Activated T-cell treated with anti-CD3 and anti-CD28 coated beads, Interleukin-2, amount 50 U/mL, for 72 hours (primary cell): ENCODE data around the gene LARGE1. TPM values are rescaled to one million over a fixed set of nuclear protein-coding genes. Genes with fewer than 3 reads are reported as not detected.
A peak's percentile ranks its signal among the peaks of the same experiment; 100 is the strongest.

ENCODE experiments used
- ATAC-seq, 2 donors: fragments of 150-1000 bp; cut with Tn5 transposase; replicated peaks in 1 of 2; 2 replicates each; pipeline ENCODE4 v1.10.0; 2021; ENCODE audit warnings: moderate library complexity in 2 of 2, mild to moderate bottlenecking in 1 of 2
- DNase-seq, 2 donors: peaks; one replicate each; pipeline ENCODE4 v3.0.0; 2021 to 2022; ENCODE audit warnings: mixed read lengths in 1 of 2
- H3K27ac Mint-ChIP-seq: one replicate; pipeline ENCODE4 v1.8.0; 2022; ENCODE audit warnings: mild to moderate bottlenecking, moderate library complexity, mixed read lengths
- H3K27me3 Mint-ChIP-seq: one replicate; pipeline ENCODE4 v1.8.0; 2022; ENCODE audit warnings: low read depth, mixed read lengths
- H3K36me3 Mint-ChIP-seq, 2 donors: one replicate each; pipeline ENCODE4 v1.8.0; 2022; ENCODE audit warnings: mixed read lengths in 2 of 2, mild to moderate bottlenecking in 1 of 2; ENCODE audit not compliant: insufficient read depth in 2 of 2
- H3K4me1 Mint-ChIP-seq: one replicate; pipeline ENCODE4 v1.8.0; 2022; ENCODE audit warnings: low read depth, mixed read lengths
- H3K4me3 Mint-ChIP-seq, 2 donors: one replicate each; pipeline ENCODE4 v1.8.0; 2022; ENCODE audit warnings: mild to moderate bottlenecking in 2 of 2, mixed read lengths in 2 of 2, moderate library complexity in 2 of 2
- H3K9me3 Mint-ChIP-seq, 2 donors: one replicate each; pipeline ENCODE4 v1.8.0; 2022; ENCODE audit warnings: mixed read lengths in 2 of 2
- total RNA-seq, 2 donors: library from RNA; stranded (reverse); gene quantifications; one replicate each; pipeline ENCODE4 v1.2.3, GENCODE V29; 2022

LARGE1 gene
- 1 to 10 TPM in 1 of 2 donors, under 1 TPM in 1; 0.82 to 3.6 TPM for total RNA-seq

DNA sequence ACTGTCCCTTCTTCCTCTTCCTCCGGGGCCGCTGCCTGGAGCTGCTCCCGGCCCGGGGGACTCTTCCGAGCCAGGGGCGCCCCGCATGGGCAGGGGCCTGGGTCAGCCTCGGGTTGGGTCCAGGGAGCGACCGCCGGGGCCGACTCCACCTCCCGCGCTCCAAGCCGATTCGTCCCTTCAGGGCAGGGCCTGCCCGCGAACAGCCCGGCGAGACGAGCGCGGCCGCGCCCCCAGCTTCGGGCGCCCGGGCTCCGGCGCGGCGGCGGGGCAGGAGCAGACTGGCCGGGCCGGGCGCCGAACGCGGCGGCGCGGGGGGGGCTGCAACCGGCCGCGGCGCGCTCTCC, at the start of gene LARGE1:
Gene LARGE1, minus strand, starts transcription at position 280 of the 344 bp plus-strand sequence.
- Mint-ChIP-seq H3K4me3 (peak within 1 kb of the TSS; percentile 75 to 88), H3K9me3 (no peaks in the 10 kb centered on the region), H3K27ac (no peak within 1 kb of the TSS), H3K36me3 (peaks cover 2 to 3% of the 10 kb centered on the region in 2 donors), H3K4me1 (peaks cover 17% of the 10 kb centered on the region), H3K27me3 (peaks cover 70% of the 10 kb centered on the region)
- ATAC-seq (peak in 1 of 2 donors; percentile 13), DNase-seq (peak in 1 of 2 donors; percentile 15)

DNA sequence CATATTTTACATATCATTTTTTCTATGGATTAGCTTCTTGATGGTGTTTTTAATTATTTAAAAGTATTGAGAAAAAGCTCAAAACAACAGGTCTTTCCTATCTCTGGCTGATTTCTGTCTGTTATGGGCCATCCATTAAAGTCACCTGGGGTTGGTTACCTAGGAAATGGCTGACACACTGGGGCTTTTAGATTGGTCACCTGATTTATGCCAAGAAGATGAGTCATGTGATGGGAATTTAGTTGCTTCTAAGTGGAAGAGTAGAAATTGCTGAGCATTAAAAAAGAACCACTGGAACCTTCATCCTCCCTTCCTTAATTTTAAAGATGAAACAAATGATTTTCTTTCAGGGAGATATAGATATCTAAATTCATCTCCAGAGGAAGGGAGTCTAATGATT, 48.8 kb upstream of the LARGE1 start:
- no peak for ATAC-seq
- no peaks in the 10 kb centered on the region for H3K36me3 Mint-ChIP-seq
- no peak for DNase-seq
- no peak overlapping the region for H3K27ac Mint-ChIP-seq
- no peaks in the 10 kb centered on the region for H3K4me1 Mint-ChIP-seq
- H3K9me3 Mint-ChIP-seq = peaks cover 0 to 2% of the 10 kb centered on the region in 2 donors
- no peaks in the 10 kb centered on the region for H3K27me3 Mint-ChIP-seq
- H3K4me3 Mint-ChIP-seq = no peak overlapping the region

DNA sequence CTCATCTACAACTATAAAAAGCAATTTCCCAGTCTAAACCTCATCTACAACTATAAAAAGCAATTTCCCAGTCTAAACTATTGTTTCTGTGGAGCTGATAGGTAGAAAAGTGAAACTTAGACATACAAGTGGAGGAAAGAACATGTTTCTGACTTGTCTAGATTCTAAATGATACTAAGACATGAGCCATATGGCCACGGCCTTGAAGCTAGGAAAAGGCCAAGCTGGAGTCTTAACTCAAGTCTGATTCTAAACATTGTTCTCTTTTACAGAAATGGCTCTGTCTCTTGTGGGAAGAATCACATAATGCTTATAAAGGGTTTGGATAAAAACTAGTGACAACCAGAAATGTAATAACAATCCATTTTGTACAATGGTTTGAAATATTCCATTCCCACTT, 43.8 kb upstream of the LARGE1 start:
- Mint-ChIP-seq H3K27ac (no peak overlapping the region), H3K9me3 (peaks cover 0 to 4% of the 10 kb centered on the region in 2 donors), H3K4me3 (no peak overlapping the region), H3K27me3 (no peaks in the 10 kb centered on the region), H3K36me3 (no peaks in the 10 kb centered on the region), H3K4me1 (no peaks in the 10 kb centered on the region)
- no peak for ATAC-seq
- DNase-seq = no peak

GRCh38 chr22:33962409-33962808, 42.1 kb upstream of the LARGE1 start:
- no peaks in the 10 kb centered on the region for H3K4me1 Mint-ChIP-seq
- no peaks in the 10 kb centered on the region for H3K36me3 Mint-ChIP-seq
- no peak overlapping the region for H3K4me3 Mint-ChIP-seq
- DNase-seq (no peak), ATAC-seq (no peak)
- H3K9me3 Mint-ChIP-seq = peaks cover 0 to 4% of the 10 kb centered on the region in 2 donors
- no peaks in the 10 kb centered on the region for H3K27me3 Mint-ChIP-seq
- no peak overlapping the region for H3K27ac Mint-ChIP-seq

GRCh38 chr22:33958741-33959140, 38.5 kb upstream of the LARGE1 start:
- Mint-ChIP-seq H3K27ac (no peak overlapping the region), H3K9me3 (peaks cover 0 to 4% of the 10 kb centered on the region in 2 donors), H3K27me3 (no peaks in the 10 kb centered on the region), H3K4me3 (no peak overlapping the region), H3K36me3 (no peaks in the 10 kb centered on the region), H3K4me1 (no peaks in the 10 kb centered on the region)
- ATAC-seq = no peak
- no peak for DNase-seq

DNA sequence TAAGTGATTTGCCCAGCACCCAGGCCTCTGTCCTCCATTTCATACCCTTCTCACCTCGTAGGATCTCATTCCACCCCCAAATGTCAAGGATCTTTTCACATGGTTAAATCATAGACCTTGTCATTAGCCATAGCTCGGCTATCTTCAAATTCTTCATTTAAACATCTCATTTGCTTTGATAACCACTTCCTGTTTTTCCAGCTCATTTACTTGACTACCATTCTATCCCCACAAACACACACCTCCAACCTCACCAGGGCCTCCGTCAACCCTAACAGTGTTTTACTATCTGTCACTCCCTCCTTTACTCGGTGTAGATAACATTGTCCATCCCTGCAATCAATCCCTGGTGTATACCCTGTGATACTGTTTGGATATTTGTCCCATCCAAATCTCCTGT, 36.8 kb upstream of the LARGE1 start:
- DNase-seq = no peak
- H3K4me3 Mint-ChIP-seq = no peak overlapping the region
- no peak for ATAC-seq
- H3K36me3 Mint-ChIP-seq = no peaks in the 10 kb centered on the region
- H3K9me3 Mint-ChIP-seq = peaks cover 0 to 2% of the 10 kb centered on the region in 2 donors
- no peak overlapping the region for H3K27ac Mint-ChIP-seq
- no peaks in the 10 kb centered on the region for H3K27me3 Mint-ChIP-seq
- H3K4me1 Mint-ChIP-seq = no peaks in the 10 kb centered on the region

GRCh38 chr22:33952776-33953175, 32.5 kb upstream of the LARGE1 start:
- no peaks in the 10 kb centered on the region for H3K9me3 Mint-ChIP-seq
- DNase-seq (no peak), ATAC-seq (no peak)
- H3K4me1 Mint-ChIP-seq = no peaks in the 10 kb centered on the region
- H3K27ac Mint-ChIP-seq = no peak overlapping the region
- H3K27me3 Mint-ChIP-seq = no peaks in the 10 kb centered on the region
- no peaks in the 10 kb centered on the region for H3K36me3 Mint-ChIP-seq
- no peak overlapping the region for H3K4me3 Mint-ChIP-seq

GRCh38 chr22:33940741-33941140, 20.5 kb upstream of the LARGE1 start:
- Mint-ChIP-seq H3K36me3 (peaks cover 2% of the 10 kb centered on the region in 2 donors), H3K27ac (no peak overlapping the region), H3K27me3 (no peaks in the 10 kb centered on the region), H3K4me3 (no peak overlapping the region), H3K4me1 (no peaks in the 10 kb centered on the region), H3K9me3 (peaks cover 0 to 8% of the 10 kb centered on the region in 2 donors)
- DNase-seq = no peak
- no peak for ATAC-seq

- DNase-seq (peak in 1 of 2 donors; percentile 1), ATAC-seq (peak in 1 of 2 donors; percentile 26)
- Mint-ChIP-seq H3K27me3 (no peaks in the 10 kb centered on the region), H3K4me3 (no peak overlapping the region), H3K27ac (no peak overlapping the region), H3K36me3 (no peaks in the 10 kb centered on the region), H3K4me1 (no peaks in the 10 kb centered on the region), H3K9me3 (peaks cover 2 to 10% of the 10 kb centered on the region in 2 donors)
Observed at GRCh38 chr22:33932997-33933396, 12.7 kb upstream of the LARGE1 start.

- no peaks in the 10 kb centered on the region for H3K4me1 Mint-ChIP-seq
- no peaks in the 10 kb centered on the region for H3K27me3 Mint-ChIP-seq
- DNase-seq (no peak), ATAC-seq (no peak)
- no peaks in the 10 kb centered on the region for H3K36me3 Mint-ChIP-seq
- H3K4me3 Mint-ChIP-seq = no peak overlapping the region
- H3K27ac Mint-ChIP-seq = no peak overlapping the region
- H3K9me3 Mint-ChIP-seq = peaks cover 2 to 10% of the 10 kb centered on the region in 2 donors
Observed at GRCh38 chr22:33931406-33931805, 11.1 kb upstream of the LARGE1 start.

GRCh38 chr22:33927752-33928151, 7.5 kb upstream of the LARGE1 start:
- Mint-ChIP-seq H3K27me3 (peaks cover 23% of the 10 kb centered on the region), H3K4me3 (no peak overlapping the region), H3K9me3 (peaks cover 0 to under 1% of the 10 kb centered on the region in 2 donors), H3K4me1 (peaks cover 3% of the 10 kb centered on the region), H3K36me3 (no peaks in the 10 kb centered on the region), H3K27ac (no peak overlapping the region)
- DNase-seq = no peak
- no peak for ATAC-seq

DNA sequence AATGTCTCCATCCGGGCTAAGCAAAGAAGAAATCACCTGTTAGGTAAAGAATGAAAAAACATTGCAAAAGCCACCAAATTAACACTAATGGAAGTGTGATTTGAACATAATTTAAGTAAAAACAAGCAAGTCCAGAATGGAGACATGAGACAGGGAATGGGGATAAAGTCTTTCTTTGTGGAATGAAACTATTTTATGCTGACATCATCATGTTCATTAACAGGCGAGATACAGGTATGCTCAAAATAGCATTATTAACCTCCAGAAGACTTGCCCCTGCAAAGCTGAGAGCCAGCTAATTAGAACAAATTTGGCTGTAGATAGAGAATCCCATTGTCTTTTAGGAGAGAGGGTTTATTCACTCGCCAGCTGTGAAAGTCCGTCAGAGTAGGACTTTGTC, 4.9 kb upstream of the LARGE1 start:
- H3K4me1 Mint-ChIP-seq = peaks cover 9% of the 10 kb centered on the region
- H3K27ac Mint-ChIP-seq = no peak overlapping the region

GRCh38 chr22:33923660-33924246, 3.5 kb upstream of the LARGE1 start:
- Mint-ChIP-seq H3K27ac (peak overlapping the region; percentile 80), H3K36me3 (peaks cover 2 to 3% of the 10 kb centered on the region in 2 donors), H3K27me3 (peaks cover 45% of the 10 kb centered on the region), H3K4me3 (peak overlapping the region in 1 of 2 donors; percentile 88), H3K9me3 (no peaks in the 10 kb centered on the region), H3K4me1 (peaks cover 17% of the 10 kb centered on the region)
- ATAC-seq (no peak), DNase-seq (peak; percentile 48)

More for the DNA sequence above, 4.9 kb upstream of the LARGE1 start:
- H3K27me3 Mint-ChIP-seq = peaks cover 36% of the 10 kb centered on the region
- no peaks in the 10 kb centered on the region for H3K9me3 Mint-ChIP-seq
- no peak overlapping the region for H3K4me3 Mint-ChIP-seq
- DNase-seq (no peak), ATAC-seq (no peak)
- peaks cover 0 to 3% of the 10 kb centered on the region in 2 donors for H3K36me3 Mint-ChIP-seq

GRCh38 chr22:33923033-33923432, 2.8 kb upstream of the LARGE1 start:
- Mint-ChIP-seq H3K9me3 (no peaks in the 10 kb centered on the region), H3K4me1 (peaks cover 17% of the 10 kb centered on the region), H3K27ac (peak overlapping the region; percentile 80), H3K4me3 (peak overlapping the region; percentile 73 to 88), H3K27me3 (peaks cover 52% of the 10 kb centered on the region), H3K36me3 (peaks cover 2 to 3% of the 10 kb centered on the region in 2 donors)
- ATAC-seq (no peak), DNase-seq (no peak)
